ENCODE data around the gene KCP.

Gene KCP

DNA sequence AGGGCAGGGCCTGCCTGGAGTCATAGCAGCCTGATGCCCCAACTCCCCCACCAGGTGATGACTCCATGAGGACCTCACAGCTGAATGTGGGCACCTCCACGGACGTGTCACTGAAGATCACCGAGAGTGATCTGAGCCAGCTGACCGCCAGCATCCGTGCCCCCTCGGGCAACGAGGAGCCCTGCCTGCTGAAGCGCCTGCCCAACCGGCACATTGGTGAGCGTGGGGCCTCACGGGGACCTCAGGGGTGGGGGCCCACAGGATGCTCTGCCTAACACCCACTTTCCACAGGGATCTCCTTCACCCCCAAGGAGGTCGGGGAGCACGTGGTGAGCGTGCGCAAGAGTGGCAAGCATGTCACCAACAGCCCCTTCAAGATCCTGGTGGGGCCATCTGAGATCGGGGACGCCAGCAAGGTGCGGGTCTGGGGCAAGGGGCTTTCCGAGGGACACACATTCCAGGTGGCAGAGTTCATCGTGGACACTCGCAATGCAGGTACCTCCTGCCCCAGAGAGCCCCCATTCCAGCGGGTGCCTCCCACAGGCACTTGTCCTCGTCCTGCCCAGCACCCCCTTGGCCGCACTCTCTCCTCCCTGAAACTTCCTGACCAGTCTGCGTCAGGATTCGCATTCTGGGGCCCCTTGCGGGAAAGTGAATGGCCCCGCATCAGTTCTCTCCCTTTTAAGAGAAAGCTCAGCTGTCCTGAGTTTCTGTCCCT is 57.8 kb downstream of the KCP start:
- DNase-seq = no peak

DNA sequence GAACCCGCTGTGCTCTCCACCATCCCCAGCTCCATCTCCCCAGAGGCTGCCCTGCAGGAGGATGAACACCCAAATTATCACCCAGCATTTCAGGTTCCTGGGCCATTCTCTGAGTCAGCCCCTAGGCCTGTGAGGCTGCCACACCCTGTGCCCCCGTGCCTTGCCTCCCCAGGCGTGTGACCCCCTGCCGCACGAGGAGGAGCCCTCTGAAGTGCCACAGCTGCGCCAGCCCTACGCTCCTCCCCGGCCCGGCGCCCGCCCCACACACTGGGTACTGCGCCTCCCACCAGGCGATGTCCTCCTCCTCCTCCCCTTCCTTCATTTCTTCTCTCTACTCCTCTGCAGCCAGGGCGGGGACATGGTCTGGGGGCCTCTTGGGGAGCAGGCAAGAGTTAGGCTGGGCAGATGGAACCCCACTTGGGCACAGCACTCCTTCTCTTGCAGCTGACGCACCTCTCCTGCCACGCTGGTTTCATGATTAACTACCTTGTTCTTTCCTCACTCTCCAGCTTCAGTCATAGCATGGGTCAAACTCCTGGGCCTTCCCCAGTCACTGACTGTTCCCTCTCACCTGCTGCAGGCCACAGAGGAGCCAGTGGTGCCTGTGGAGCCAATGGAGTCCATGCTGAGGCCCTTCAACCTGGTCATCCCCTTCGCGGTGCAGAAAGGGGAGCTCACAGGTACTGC is 60.6 kb downstream of the KCP start:
- DNase-seq = no peak

DNA sequence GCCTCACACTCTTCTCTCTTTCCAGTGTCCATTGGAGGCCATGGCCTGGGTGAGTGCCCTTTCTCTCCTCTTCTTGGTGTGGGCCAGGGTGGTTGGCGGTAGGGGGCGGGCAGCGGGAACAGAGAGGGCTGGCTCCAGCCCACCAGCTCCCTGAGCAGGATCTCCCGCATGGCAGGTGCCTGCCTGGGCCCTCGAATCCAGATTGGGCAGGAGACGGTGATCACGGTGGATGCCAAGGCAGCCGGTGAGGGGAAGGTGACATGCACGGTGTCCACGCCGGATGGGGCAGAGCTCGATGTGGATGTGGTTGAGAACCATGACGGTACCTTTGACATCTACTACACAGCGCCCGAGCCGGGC is 61.4 kb downstream of the KCP start:
- DNase-seq = no peak

DNA sequence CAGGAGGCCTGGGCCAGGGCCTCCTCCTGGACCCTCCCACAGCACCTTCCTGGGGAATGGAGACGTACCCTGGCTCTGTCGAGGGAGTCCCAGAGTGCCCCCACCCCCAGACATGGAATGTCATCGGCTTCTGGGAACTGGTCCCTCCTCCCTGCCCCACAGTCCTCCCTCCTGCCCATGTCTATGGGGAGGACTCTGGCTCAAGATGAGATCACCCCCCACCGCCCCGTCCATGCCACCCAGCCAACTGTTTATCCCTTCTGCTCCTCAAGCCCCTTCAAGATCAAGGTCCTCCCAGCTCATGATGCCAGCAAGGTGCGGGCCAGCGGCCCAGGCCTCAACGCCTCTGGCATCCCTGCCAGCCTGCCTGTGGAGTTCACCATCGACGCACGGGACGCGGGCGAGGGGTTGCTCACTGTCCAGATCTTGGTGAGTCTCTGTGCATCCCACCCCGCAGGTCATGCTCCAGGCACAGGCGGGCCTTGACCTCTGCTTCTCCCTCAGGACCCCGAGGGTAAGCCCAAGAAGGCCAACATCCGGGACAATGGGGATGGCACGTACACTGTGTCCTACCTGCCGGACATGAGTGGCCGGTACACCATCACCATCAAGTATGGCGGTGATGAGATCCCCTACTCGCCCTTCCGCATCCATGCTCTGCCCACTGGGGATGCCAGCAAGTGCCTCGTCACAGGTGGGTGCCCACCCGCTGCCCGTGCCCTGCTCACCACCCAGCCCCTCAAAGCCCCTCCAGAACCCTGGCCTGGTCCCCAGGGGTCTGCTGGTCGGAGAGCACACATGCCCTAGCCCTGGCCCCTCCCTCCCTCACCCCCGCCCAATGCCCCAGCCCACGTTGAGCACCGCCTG is 62.0 kb downstream of the KCP start:
- no peak for DNase-seq

DNA sequence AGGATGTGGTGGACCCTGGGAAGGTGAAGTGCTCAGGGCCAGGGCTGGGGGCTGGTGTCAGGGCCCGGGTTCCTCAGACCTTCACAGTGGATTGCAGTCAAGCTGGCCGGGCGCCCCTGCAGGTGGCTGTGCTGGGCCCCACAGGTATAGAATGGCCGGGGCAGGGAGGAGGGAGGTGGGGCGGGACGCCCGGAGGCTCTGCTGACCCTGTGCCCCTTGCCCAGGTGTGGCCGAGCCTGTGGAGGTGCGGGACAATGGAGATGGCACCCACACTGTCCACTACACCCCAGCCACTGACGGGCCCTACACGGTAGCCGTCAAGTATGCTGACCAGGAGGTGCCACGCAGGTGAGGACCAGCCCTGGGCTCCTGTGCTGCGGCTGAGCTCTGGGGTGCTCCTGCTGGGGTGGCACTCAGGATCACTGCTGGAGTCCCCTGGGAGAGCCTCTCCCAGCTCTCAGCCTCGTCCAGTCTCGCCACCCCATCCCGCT is 62.7 kb downstream of the KCP start:
- DNase-seq = no peak

DNA sequence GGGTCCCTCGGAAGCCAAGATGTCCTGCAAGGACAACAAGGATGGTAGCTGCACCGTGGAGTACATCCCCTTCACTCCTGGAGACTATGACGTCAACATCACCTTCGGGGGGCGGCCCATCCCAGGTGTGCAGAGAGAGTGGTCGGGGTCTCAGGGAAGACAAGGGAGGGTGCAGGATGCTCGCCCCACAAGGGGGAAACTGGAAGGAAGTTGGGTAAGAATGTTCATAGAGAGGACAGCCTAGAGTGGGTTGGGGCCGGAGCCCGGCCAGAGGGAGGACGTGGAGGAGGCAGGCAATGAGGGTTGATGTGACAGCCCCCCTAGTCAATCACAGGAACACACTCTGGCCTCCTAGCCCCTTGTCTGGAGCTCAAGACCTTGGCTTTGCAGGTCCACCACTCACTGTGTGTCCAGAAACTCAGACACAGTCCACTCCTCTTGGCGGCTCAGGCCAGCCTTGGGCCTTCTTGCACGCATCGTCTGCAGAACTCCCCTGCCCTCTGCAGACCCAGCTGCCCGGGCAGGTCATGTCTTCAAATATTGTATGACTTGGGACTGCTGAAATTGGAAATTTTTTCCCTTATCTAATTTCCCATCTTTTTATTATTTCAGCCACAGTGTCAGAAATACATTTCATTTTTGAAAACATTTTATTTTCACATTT is 63.6 kb downstream of the KCP start:
- DNase-seq = no peak

DNA sequence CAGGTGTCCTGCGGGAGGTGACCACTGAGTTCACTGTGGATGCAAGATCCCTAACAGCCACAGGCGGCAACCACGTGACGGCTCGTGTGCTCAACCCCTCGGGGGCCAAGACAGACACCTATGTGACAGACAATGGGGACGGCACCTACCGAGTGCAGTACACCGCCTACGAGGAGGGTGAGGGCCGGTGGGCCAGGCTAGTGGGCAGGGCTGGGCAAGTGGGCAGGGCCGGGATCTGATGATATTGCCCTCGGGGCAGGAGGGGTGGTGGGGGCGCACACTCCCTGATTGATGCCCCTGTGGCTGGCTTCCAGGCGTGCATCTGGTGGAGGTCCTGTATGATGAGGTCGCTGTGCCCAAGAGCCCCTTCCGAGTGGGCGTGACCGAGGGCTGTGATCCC is 64.5 kb downstream of the KCP start:
- DNase-seq = no peak

DNA sequence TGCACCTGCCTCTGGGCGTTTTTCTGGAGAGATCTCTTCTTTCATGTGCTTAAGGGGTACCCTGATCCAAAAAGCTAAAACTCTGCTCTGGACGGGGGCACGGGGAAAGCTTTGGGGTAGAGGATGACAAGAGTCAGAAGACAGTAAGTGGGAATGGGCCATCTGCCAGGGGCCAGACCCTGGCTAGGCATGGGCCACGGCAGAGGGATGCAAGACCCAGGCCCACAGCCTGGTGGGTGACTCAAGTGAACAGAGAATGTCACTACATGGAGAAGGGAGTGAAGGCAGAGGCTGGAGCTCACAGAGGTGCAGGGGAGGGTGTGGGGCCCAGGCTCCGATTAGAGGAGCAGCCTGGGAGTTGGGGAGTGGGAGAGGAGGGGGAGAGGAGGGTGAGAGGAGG is 65.0 kb downstream of the KCP start:
- no peak for DNase-seq

DNA sequence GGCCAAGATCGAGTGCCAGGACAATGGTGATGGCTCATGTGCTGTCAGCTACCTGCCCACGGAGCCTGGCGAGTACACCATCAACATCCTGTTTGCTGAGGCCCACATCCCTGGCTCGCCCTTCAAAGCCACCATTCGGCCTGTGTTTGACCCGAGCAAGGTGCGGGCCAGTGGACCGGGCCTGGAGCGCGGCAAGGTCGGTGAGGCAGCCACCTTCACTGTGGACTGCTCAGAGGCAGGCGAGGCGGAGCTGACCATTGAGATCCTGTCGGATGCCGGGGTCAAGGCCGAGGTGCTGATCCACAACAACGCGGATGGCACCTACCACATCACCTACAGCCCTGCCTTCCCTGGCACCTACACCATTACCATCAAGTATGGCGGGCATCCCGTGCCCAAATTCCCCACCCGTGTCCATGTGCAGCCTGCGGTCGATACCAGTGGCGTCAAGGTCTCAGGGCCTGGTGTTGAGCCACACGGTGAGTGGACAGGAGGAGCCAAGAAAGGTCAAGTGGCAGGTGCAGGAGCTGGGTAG is 65.7 kb downstream of the KCP start:
- DNase-seq = no peak

DNA sequence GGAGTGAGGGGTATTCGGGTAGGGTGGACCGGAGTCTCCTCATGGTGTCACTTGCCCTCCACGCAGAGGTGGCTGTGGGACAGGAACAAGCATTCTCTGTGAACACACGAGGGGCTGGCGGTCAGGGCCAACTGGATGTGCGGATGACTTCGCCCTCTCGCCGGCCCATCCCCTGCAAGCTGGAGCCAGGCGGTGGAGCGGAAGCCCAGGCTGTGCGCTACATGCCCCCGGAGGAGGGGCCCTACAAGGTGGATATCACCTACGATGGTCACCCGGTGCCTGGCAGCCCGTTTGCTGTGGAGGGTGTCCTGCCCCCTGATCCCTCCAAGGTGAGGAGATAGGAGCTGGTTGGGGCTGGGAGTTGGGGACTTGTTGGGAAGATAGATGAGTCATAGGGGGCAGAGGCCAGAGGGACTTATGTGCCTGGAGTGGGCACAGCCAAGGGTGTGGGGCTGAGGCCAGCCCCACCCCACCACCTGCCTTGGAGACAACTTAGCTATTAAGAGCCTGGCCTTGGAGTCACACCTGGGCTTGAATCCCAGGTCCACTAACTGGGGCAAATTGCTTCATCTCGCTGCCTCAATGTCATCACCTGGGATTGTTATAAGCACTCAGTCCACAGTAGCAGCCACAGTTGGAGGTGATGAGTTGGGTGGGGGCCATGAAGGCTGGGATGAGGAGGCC is 66.4 kb downstream of the KCP start:
- no peak for DNase-seq

DNA sequence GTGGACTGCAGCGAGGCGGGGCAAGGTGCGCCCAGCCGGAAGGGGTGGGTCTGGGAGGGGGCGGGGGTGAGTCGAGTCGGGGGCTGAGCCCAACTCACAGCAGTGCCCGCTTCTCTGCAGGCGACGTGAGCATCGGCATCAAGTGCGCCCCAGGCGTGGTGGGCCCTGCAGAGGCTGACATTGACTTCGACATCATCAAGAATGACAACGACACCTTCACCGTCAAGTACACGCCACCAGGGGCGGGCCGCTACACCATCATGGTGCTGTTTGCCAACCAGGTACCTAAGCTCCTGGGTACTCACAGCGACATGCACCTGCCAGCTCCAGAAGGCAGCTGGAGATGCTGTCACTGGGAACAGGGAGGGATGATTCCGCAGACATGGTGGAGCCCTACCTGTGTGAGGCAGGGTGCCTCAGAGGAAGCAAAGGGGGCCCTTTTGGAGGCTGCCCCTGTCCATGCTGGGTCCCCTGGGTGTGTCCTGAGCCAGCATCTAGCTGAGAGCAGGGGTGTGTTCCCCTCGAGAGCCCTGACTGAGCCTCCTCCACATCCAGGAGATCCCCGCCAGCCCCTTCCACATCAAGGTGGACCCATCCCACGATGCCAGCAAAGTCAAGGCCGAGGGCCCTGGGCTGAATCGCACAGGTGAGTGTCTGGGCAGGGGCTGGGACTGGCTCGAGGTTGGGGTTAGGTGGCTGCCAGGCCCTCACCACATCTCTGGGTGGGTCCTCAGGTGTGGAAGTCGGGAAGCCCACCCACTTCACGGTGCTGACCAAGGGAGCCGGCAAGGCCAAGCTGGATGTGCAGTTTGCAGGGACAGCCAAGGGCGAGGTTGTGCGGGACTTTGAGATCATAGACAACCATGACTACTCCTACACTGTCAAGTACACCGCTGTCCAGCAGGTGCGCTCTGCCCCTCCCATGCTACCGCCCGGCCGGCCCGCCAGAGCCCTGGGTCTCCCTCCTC is 67.6 kb downstream of the KCP start:
- DNase-seq = no peak

DNA sequence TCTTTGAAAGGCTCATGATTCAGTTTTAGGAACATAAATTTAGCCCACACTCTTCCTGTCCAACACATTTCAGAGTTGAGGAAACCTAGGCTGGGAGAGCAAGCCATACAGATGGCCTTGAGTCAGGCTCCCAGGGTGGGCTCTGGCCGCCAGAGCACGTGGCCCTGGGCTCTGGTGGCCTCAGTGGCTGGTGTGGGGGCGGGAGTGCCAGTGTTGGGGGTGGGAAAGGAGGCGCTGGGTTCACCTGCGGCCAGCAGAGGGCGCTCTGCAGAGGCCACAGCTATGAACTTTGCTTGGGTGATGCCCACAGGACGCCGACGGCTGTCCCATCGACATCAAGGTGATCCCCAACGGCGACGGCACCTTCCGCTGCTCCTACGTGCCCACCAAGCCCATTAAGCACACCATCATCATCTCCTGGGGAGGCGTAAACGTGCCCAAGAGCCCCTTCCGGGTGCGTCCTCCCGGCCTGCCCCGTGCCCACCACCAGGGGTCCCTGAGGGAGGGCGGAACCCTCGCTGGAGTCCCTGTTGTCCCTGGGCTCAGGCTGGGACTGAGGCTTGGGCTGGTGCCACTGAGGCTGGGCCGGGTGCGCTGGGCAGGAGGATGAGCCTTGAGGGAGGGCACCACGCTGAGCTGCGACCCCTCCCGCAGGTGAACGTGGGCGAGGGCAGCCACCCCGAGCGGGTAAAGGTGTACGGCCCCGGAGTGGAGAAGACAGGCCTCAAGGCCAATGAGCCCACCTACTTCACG is 68.4 kb downstream of the KCP start:
- peak; percentile 78 for DNase-seq

DNA sequence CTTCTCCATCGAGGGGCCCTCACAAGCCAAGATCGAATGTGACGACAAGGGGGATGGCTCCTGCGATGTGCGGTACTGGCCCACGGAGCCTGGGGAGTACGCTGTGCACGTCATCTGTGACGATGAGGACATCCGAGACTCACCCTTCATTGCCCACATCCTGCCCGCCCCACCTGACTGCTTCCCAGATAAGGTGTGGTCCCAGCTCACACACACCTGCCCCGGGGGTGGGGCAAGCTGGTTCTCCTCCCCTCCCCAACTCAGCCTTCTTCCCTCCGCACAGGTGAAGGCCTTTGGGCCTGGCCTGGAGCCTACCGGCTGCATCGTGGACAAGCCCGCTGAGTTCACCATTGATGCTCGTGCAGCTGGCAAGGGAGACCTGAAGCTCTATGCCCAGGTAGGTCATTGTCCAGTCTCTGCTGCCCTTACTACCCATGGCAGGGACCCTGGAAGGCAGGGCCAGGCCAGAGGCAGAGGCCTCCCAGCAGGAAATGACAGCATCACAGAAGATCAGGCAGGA is 69.3 kb downstream of the KCP start:
- no peak for DNase-seq

DNA sequence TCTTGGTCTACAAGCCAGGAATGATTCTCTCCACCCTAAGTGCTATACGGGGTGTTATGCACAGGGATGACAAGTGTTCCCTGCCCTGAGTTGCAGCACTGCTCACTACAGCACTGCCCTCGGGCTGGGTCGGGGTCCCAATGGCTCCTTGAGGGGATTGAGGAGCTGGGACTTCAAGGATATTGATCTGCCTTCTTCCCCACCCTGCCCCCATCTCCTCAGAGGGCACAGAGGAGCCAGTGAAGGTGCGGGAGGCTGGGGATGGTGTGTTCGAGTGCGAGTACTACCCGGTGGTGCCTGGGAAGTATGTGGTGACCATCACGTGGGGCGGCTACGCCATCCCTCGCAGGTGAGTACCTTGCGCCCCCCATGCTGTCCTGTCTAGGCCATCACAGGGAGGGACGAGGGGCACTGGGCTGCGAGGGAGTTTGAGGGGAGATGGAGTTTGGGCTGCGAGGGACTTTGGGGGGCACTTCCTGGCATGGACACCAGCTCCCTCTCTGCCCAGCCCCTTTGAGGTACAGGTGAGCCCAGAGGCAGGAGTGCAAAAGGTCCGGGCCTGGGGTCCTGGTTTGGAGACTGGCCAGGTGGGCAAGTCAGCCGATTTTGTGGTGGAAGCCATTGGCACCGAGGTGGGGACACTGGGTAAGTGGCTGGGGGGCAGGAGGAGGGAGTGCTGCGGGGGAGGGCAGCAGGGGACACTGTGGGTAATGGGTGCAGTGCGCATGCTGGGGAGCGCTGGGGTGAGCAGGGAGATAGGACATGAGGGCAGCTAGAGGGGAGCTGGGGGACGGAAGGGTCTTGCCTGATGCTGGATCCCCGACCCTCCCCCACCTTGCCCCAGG is 70.0 kb downstream of the KCP start:
- no peak for DNase-seq

DNA sequence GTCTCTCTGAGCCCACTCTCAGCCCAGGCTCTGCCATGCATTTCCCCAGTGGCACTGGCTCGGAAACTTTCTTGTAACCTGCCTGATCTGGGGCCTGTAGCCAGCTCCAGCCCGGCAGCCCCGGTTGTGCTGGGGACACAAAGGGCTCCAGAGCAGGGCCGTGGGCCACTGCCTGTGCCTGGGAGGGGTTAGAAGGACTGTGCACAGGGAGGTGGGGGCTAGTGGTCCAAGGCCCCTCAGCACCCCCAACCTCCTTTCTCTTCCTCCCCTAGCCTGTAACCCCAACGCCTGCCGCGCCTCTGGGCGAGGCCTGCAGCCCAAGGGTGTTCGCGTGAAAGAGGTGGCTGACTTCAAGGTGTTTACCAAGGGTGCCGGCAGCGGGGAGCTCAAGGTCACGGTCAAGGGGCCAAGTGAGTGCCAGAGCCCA is 70.7 kb downstream of the KCP start:
- no peak for DNase-seq

DNA sequence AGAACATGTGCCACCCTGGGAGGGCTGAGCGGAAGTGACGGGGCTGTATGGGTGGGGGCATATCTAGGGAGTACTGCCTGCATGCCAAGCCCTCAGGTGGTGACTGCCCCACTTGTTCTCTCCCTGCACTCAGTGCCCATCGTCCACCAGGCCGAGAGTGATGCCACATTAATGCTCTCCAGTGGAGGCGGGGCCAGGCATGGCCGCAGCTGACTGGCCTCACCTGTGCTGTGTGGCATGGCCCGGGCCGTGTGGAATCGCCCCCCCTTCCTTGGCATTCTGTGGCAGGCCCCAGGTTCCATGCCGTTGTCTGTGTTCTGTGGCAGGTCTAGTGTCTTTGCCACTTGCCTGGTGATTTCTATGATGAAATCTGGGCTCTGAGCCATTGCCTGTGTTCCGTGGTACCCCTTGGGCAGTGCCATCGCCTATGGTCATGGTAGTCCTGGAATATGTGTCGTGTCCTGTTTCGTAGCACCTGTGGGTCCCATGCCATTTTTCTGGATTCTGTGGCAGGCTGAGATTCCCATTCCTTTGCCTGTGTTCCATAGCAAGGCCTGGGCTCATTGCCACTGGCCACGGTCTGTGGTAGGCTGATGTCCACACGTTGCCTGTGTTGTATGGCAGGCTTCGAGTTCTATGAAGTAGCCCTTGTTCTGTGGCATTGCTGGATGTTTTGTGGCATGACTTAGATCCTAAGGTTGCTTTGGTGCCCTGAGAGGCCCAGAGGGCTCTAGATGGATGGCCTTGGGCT is 71.4 kb downstream of the KCP start:
- DNase-seq = no peak

DNA sequence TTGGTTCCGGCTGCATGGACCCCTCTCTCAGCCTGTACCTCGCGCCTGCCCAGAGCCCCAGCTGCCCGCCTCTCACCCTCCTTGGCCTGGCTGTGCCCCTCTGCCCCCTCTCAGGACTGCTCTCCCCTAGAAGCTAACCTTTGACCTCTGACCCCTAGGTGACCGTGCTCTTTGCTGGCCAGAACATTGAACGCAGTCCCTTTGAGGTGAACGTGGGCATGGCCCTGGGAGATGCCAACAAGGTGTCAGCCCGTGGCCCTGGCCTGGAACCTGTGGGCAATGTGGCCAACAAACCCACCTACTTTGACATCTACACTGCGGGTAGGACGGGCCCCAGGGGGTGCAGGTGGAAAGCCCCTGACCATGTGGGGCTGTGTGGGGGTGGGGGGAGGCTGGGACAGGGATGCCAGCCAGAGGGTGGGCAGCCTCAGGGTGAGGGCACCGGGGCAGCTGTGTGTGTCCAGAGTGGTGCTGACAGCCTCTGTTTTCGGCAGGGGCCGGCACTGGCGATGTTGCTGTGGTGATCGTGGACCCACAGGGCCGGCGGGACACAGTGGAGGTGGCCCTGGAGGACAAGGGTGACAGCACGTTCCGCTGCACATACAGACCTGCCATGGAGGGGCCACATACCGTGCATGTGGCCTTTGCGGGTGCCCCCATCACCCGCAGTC is 72.3 kb downstream of the KCP start:
- no peak for DNase-seq

DNA sequence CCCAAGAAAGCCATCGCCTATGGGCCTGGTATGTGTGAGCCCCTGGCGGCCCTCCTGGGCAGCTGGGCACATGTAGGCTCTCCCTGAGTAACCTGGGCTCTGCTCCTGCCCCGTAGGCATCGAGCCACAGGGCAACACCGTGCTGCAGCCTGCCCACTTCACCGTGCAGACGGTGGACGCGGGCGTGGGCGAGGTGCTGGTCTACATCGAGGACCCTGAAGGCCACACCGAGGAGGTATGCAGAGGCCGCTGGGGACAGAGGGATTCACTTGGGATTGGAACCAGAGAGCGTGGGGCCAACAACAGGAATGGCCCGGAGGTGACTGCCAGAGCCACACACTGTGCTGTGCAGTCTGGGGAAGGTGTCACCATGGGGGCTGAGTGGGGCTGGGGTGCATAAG is 73.0 kb downstream of the KCP start:
- DNase-seq = no peak

Data from 8988T (cell line).